GM21360 (cell line): ENCODE data around the gene ZNF768.
"Not testable (repeated sequence)": the region's sequence is repeated elsewhere in the genome, so short reads cannot be mapped to it uniquely, and the experiment has no call there.

Experiments
- ATAC-seq: cut with Tn5 transposase; IDR thresholded peaks from one replicate; pipeline ENCODE4 v1.9.1; 2021; ENCODE audit warnings: mild to moderate bottlenecking, moderate library complexity; ENCODE audit not compliant: unreplicated experiment

ZNF768 gene

GRCh38 chr16:30533748-30534367 lies 7.5 kb upstream of the ZNF768 start:
- peak; percentile 14 for ATAC-seq

- no peak for ATAC-seq
These were observed 6.8 kb upstream of the ZNF768 start for GRCh38 chr16:30533146-30533522.

GRCh38 chr16:30532285-30533145 lies 6.1 kb upstream of the ZNF768 start:
- ATAC-seq: no peak

GRCh38 chr16:30530163-30531037 lies 4.0 kb upstream of the ZNF768 start:
- ATAC-seq: no peak

- no peak for ATAC-seq
These were observed 2.6 kb upstream of the ZNF768 start for GRCh38 chr16:30528799-30529457.

- ATAC-seq: no peak
These were observed 1.3 kb upstream of the ZNF768 start for GRCh38 chr16:30527635-30528178.

GRCh38 chr16:30526823-30527634 lies 663 bp upstream of the ZNF768 start:
- peak; percentile 72 for ATAC-seq

GRCh38 chr16:30525844-30526136 lies 576 bp downstream of the ZNF768 start:
- ATAC-seq: no peak

GRCh38 chr16:30524575-30525568 lies 1.5 kb downstream of the ZNF768 start:
- no peak for ATAC-seq

- no peak for ATAC-seq
These were observed 2.4 kb downstream of the ZNF768 start for GRCh38 chr16:30523768-30524574.

- ATAC-seq: not testable (repeated sequence)
These were observed 3.5 kb downstream of the ZNF768 start for GRCh38 chr16:30522702-30523463.

- no peak for ATAC-seq
These were observed 4.3 kb downstream of the ZNF768 start for GRCh38 chr16:30521873-30522641.

GRCh38 chr16:30521476-30521872 lies 4.9 kb downstream of the ZNF768 start:
- no peak for ATAC-seq

- ATAC-seq: no peak
These were observed 7.0 kb downstream of the ZNF768 start for GRCh38 chr16:30519120-30520049.

GRCh38 chr16:30518552-30518951 lies 7.8 kb downstream of the ZNF768 start:
- no peak for ATAC-seq
